GM12891 (cell line): Measurements from ENCODE around the gene KCNMB2.

Experiments used
- PAX5 ChIP-seq: IDR thresholded peaks from 2 replicates; pipeline ENCODE4 v1.6.1; 2011; ENCODE audit warnings: low read length, moderate library complexity, mild to moderate bottlenecking; ENCODE audit not compliant: insufficient read depth, severe bottlenecking
- POLR2A ChIP-seq: IDR thresholded peaks from 2 replicates; pipeline ENCODE4 v1.6.1; 2011; ENCODE audit warnings: low read depth, low read length, control low read depth
- POLR2AphosphoS5 ChIP-seq: IDR thresholded peaks from 2 replicates; pipeline ENCODE4 v1.6.1; 2011; ENCODE audit warnings: low read depth, low read length, control low read depth
- POU2F2 ChIP-seq: IDR thresholded peaks from 2 replicates; pipeline ENCODE4 v1.6.1; 2011; ENCODE audit warnings: low read depth, mild to moderate bottlenecking, control low read depth, low read length, moderate library complexity
- SPI1 ChIP-seq: IDR thresholded peaks from 2 replicates; pipeline ENCODE4 v1.6.1; 2011; ENCODE audit warnings: low read depth, low read length, control low read depth
- TAF1 ChIP-seq: IDR thresholded peaks from 2 replicates; pipeline ENCODE4 v1.6.1; 2011; ENCODE audit warnings: low read depth, low read length, control low read depth

DNA sequence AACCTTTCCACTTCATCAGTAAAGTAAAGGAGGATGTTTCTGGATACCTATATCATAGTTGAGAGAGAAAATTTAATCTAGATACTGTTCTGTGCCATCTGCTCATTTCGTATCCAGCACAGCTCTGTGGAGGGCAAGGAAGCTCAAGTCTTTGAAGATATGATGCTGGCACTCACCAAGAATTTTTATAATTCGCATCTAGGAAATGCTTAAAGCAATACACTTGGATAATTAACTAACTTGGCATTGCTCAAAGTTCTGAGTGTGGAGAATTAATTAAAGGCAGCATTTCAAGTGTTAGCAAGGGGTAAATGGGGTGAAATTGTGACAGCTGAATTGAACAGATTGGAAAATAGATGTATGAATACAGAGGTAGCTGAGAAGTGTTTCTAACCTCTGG, 213.2 kb downstream of the KCNMB2 start:
- TF ChIP-seq TAF1: no peak
- TF ChIP-seq POLR2A: no peak
- TF ChIP-seq POLR2AphosphoS5: no peak
- TF ChIP-seq PAX5: no peak
- TF ChIP-seq SPI1: no peak
- no peak for TF ChIP-seq POU2F2
